ENCODE data around the gene RNASEH2C. TPM values are rescaled to one million over a fixed set of nuclear protein-coding genes. Genes with fewer than 3 reads are reported as not detected.
"Not testable (repeated sequence)": the region's sequence is repeated elsewhere in the genome, so short reads cannot be mapped to it uniquely, and the experiment has no call there.

The RNASEH2C gene
- total and polyA plus RNA-seq, 5 donors = 68.1 to 158 (median 80.3) TPM

DNA sequence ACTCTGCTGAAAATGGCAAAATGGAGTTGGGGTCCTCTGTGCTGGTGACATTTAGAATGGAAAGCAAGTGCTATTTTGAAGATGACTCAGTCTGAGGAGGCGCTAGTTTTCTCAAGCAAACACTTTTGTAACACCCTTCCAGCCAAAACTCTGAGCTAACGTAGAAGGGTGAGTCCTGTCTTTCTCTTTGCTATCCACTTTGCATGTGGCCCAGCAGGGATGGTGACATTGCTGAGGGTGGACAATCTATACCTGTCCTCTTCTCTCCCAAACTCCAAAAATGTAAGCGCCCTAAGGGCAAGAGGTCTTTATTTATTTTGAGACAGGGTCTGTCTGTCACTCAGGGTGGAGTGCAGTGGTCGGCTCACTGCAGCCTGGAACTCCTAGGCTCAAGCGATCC is 12.1 kb downstream of the RNASEH2C start:
- Histone ChIP-seq H3K27ac (ENCODE audit: low read length) (no peak overlapping the region), H3K4me3 (ENCODE audit: low read length) (no peak overlapping the region), H3K4me1 (ENCODE audit: control insufficient read depth, insufficient read depth, low read length) (peaks cover 4% of the 10 kb centered on the region), H3K27me3 (ENCODE audit: control insufficient read depth, insufficient read depth) (no peaks in the 10 kb centered on the region), H3K9me3 (ENCODE audit: control insufficient read depth, low read length) (no peaks in the 10 kb centered on the region)
- ATAC-seq (no peak), DNase-seq (no peak)
- 80% methylated on average over 5 of the region's 5 CpGs for WGBS
- intact Hi-C loops (cut with DNase I) = loop anchor here in 2 of 4 donors (5.0 to 10.0 kb wide), 2 partner anchors 276 to 279 kb away; no protein-coding TSS in a partner anchor

DNA sequence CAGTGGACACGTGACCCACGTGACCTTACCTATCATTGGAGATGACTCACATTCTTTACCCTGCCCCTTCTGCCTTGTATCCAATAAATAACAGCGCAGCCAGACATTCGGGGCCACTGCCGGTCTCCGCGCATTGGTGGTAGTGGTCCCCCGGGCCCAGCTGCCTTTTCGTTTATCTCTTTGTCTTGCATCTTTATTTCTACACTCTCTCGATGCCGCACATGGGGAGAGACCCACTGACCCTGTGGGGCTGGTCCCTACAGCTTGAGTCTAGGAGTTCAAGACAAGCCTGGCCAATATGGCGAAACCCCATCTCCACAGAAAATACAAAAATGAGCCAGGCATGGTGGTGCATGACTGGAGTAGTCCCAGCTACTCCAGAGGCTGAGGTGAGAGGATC is 13.6 kb downstream of the RNASEH2C start:
- H3K27me3 ChIP-seq (ENCODE audit: control insufficient read depth, insufficient read depth); ATAC-seq; DNase-seq; H3K9me3 ChIP-seq (ENCODE audit: control insufficient read depth, low read length); H3K4me3 ChIP-seq (ENCODE audit: low read length); H3K4me1 ChIP-seq (ENCODE audit: control insufficient read depth, insufficient read depth, low read length); H3K27ac ChIP-seq (ENCODE audit: low read length): not testable (repeated sequence)
- WGBS = 80% methylated on average over 10 of the region's 12 CpGs
- intact Hi-C loops (cut with DNase I) = loop anchor here in 2 of 4 donors (2.0 to 10.0 kb wide), 3 partner anchors 112 to 280 kb away; no protein-coding TSS in a partner anchor

DNA sequence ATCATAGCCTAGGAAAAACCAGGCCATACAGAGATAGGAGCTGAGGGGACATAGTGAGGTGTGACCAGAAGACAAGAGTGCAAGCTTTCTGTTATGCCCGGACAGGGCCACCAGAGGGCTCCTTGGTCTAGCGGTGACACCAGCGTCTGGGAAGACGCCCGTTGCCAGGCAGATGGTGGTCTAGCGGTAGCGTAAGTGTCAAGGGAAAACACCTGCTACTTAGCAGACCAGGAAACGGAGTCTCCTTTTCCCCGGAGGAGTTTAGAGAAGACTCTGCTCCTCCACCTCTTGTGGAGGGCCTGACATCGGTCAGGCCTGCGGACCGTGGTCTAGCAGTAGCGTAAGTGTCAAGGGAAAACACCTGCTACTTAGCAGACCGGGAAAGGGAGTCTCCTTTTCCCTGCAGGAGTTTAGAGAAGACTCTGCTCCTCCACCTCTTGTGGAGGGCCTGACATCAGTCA is 14.3 kb downstream of the RNASEH2C start:
- WGBS = 10% methylated on average over 14 of the region's 14 CpGs

DNA sequence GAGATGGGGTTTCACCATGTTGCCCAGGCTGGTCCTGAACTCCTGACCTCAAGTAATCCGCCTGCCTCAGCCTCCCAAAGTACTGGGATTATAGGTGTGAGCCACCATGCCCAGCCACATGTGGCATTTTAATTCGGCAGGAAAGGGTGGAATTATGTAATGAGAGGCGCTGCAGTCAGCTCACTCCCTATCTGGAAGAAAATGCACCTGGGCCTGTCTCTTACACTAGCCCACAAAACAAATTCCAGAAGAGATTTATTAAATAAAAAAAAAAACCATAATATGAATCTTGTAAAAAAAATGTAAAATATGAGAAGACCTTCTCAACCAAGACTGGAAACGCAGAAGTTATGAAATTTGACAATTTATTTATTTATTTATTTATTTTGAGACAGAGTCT is 16.8 kb downstream of the RNASEH2C start:
- 69% methylated on average over 4 of the region's 4 CpGs for WGBS
- H3K4me3 ChIP-seq (ENCODE audit: low read length) = no peak overlapping the region
- no peak for ATAC-seq

More for the DNA sequence above, 14.3 kb downstream of the RNASEH2C start:
- intact Hi-C loops (cut with DNase I) = loop anchor here in 2 of 4 donors (2.0 to 10.0 kb wide), 3 partner anchors 112 to 281 kb away; no protein-coding TSS in a partner anchor
- peak; percentile 77 to 92 (median 88) for DNase-seq
- H3K9me3 ChIP-seq (ENCODE audit: control insufficient read depth, low read length); H3K27ac ChIP-seq (ENCODE audit: low read length); H3K4me1 ChIP-seq (ENCODE audit: control insufficient read depth, insufficient read depth, low read length); ATAC-seq; H3K27me3 ChIP-seq (ENCODE audit: control insufficient read depth, insufficient read depth); H3K4me3 ChIP-seq (ENCODE audit: low read length): not testable (repeated sequence)

DNA sequence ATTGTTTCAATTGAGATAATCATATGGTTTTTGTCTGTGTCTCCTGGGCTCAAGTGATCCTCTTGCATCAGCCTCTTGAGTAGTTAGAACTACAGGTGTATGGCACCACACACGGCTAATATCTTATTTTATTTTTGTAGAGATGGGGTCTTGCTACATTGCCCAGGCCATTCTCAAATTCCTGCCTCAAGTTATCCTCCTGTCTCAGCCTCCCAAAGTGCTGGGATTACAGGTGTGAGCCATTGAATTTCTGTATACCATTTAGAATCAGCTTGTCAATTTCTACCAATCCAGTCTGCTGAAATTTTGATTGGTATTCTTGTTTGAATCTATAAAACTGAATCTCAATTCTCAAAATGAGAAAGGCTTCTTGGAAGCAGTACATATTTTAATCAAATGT is 18.9 kb downstream of the RNASEH2C start:
- Histone ChIP-seq H3K9me3 (ENCODE audit: control insufficient read depth, low read length) (no peaks in the 10 kb centered on the region), H3K4me3 (ENCODE audit: low read length) (no peak overlapping the region), H3K27me3 (ENCODE audit: control insufficient read depth, insufficient read depth) (no peaks in the 10 kb centered on the region), H3K4me1 (ENCODE audit: control insufficient read depth, insufficient read depth, low read length) (no peaks in the 10 kb centered on the region), H3K27ac (ENCODE audit: low read length) (no peak overlapping the region)
- intact Hi-C loops (cut with DNase I) = loop anchor here in 1 of 4 donors (10.0 kb wide), 1 partner anchor 283 kb away; no protein-coding TSS in a partner anchor
- WGBS = 74% methylated on average over 1 of the region's 1 CpG
- DNase-seq (no peak), ATAC-seq (no peak)

More for the DNA sequence above, 16.8 kb downstream of the RNASEH2C start:
- Histone ChIP-seq H3K27me3 (ENCODE audit: control insufficient read depth, insufficient read depth) (no peaks in the 10 kb centered on the region), H3K4me1 (ENCODE audit: control insufficient read depth, insufficient read depth, low read length) (no peaks in the 10 kb centered on the region), H3K9me3 (ENCODE audit: control insufficient read depth, low read length) (no peaks in the 10 kb centered on the region), H3K27ac (ENCODE audit: low read length) (no peak overlapping the region)
- intact Hi-C loops (cut with DNase I) = loop anchor here in 1 of 4 donors (10.0 kb wide), 1 partner anchor 281 kb away; no protein-coding TSS in a partner anchor
- DNase-seq = no peak

DNA sequence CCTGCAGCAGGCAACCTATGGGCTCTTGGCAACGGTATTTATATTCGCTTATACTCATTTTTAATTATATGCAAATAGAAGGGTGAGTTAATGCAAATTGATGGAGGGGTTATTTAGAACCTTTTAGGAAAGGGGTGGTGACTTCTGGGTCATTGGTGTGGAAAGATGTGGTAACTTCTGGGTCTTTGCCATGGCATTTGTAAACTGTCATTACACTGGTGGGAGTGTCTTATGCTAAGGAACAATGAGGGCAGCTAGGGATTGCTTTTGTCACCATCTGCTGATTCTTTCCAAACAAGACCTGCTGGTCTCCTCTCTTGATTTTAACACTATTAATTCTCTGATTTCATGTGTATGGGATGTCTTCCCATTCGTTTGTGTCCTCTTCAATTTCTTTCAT is 20.2 kb downstream of the RNASEH2C start:
- no peak for DNase-seq
- Histone ChIP-seq H3K27ac (ENCODE audit: low read length) (no peak overlapping the region), H3K9me3 (ENCODE audit: control insufficient read depth, low read length) (no peaks in the 10 kb centered on the region), H3K4me1 (ENCODE audit: control insufficient read depth, insufficient read depth, low read length) (no peaks in the 10 kb centered on the region), H3K27me3 (ENCODE audit: control insufficient read depth, insufficient read depth) (no peaks in the 10 kb centered on the region), H3K4me3 (ENCODE audit: low read length) (no peak overlapping the region)
- intact Hi-C loops (cut with DNase I) = loop anchor here in 1 of 4 donors (10.0 kb wide), 1 partner anchor 284 kb away; no protein-coding TSS in a partner anchor
- no peak for ATAC-seq
- WGBS = 79% methylated on average over 3 of the region's 3 CpGs

DNA sequence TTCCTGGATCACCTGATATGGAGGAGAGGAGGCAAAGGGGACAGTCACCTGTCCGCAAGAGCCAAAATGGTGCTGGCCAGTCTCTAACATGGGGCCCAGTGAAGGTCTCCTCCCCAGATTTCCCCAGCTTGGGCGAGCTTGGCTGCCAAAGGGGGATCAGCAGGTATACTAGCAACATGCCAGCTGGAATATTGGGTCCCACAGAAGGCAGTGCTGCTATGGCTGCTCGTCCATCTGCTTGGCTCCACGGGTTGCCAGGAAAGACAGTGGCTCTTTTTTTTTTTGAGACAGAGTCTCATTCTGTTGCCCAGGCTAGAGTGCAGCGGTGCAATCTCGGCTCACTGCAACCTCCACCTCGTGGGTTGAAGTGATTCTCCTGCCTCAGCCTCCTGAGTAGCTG is 21.3 kb downstream of the RNASEH2C start:
- Histone ChIP-seq H3K4me3 (ENCODE audit: low read length) (no peak overlapping the region), H3K27ac (ENCODE audit: low read length) (no peak overlapping the region), H3K27me3 (ENCODE audit: control insufficient read depth, insufficient read depth) (no peaks in the 10 kb centered on the region), H3K4me1 (ENCODE audit: control insufficient read depth, insufficient read depth, low read length) (no peaks in the 10 kb centered on the region), H3K9me3 (ENCODE audit: control insufficient read depth, low read length) (no peaks in the 10 kb centered on the region)
- DNase-seq = no peak
- WGBS = 77% methylated on average over 7 of the region's 7 CpGs
- no peak for ATAC-seq
- intact Hi-C loops (cut with DNase I) = no loop called here

DNA sequence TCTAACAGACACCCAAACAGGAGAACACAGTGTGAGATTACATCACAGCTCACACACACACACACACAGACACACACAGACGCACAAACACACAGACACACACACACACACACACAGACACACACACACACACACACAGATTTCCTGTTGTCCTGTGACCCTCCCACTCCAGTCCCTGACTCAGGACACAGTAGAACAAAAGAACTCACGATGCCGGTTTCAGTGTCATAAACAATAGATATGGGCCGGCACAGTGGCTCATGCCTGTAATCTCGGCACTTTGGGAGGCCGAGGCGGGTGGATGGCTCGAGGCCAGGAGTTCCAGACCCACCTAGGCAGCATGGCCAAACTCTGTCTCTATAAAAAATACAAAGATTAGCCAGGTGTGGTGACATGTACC is 22.4 kb downstream of the RNASEH2C start:
- intact Hi-C loops (cut with DNase I) = no loop called here
- DNase-seq (no peak), ATAC-seq (peak in 1 of 2 donors; percentile 72)
- Histone ChIP-seq H3K4me1 (ENCODE audit: control insufficient read depth, insufficient read depth, low read length) (peaks cover 3% of the 10 kb centered on the region), H3K9me3 (ENCODE audit: control insufficient read depth, low read length) (no peaks in the 10 kb centered on the region), H3K4me3 (ENCODE audit: low read length) (no peak overlapping the region), H3K27ac (ENCODE audit: low read length) (no peak overlapping the region), H3K27me3 (ENCODE audit: control insufficient read depth, insufficient read depth) (no peaks in the 10 kb centered on the region)
- WGBS = 45% methylated on average over 8 of the region's 8 CpGs

DNA sequence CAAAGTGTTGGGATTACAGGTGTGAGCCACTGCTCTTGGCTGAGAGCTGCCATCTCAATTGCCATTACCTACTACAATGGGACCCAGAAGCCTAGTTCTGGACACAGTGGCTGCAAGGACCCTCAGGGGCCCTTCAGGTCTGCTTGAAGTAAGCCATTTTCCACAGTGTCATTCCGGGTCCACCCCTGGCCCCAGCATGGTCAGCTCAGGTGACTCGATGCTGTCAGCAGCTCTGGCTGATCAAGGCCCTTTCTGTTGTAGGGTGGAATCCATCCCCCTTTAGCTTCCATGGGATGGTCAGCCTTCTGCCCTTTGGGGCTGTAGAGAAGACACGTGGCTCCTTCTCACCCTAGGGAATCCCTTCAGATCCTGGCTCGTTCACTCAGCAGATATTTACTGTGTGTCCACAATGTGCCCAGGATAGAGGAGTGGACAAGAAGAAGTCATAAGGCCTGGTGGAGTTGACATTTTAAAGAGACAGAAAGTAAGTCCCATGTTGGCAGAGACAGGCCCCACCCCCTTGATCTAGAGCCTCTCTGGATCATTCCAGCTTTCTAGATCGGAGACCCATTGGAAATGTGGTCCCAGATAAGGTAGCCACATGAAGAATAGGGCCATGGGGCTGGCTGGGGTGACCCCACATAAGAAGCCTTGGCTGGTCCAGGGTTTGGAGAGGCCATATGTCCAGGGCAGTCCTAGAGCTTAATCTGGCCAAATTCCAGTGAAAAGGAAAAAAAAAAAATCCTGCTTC is 23.6 kb downstream of the RNASEH2C start:
- WGBS = 83% methylated on average over 5 of the region's 5 CpGs
- DNase-seq (no peak), ATAC-seq (no peak)
- Histone ChIP-seq H3K4me1 (ENCODE audit: control insufficient read depth, insufficient read depth, low read length) (peaks cover 3% of the 10 kb centered on the region), H3K27me3 (ENCODE audit: control insufficient read depth, insufficient read depth) (no peaks in the 10 kb centered on the region), H3K4me3 (ENCODE audit: low read length) (no peak overlapping the region), H3K9me3 (ENCODE audit: control insufficient read depth, low read length) (no peaks in the 10 kb centered on the region), H3K27ac (ENCODE audit: low read length) (no peak overlapping the region)
- intact Hi-C loops (cut with DNase I) = no loop called here

DNA sequence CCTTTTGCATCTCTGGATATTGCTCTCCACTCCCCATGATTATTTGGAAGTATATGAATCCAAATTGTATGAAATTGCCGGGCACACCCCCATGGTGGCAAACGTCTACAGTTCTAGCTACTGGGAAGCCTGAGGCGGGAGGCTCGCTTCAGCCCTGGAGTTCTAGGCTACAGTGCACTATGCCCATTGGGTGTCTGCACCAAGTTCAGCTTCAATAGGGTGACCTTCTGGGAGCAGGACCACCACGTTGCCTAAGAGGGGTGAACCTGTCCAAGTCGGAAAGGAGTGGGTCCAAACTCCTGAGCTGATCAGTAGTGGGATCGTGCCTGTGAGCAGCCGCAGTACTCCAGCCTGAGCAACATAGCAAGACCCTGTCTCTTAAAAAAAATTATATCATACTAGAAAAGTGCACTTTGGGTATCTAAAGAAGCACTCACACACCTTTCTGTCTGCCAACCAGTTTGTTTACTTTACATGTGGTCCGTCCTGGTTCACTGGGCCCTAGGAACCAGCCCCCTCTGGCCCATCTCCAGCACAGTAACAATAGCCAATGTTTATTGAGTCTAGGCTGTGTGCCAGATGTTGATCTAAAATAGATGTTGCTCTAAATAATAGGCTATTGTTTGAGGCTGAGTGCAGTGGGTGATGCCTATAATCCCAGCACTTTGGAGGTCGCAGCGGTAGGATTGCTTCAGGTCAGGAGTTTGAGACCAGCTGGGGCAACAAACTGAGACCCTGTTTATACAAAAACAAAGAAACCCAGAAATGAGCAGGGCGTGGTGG is 24.9 kb downstream of the RNASEH2C start:
- intact Hi-C loops (cut with DNase I) = no loop called here
- Histone ChIP-seq H3K27ac (ENCODE audit: low read length) (peak overlapping the region; percentile 49), H3K4me1 (ENCODE audit: control insufficient read depth, insufficient read depth, low read length) (peaks cover 3% of the 10 kb centered on the region), H3K9me3 (ENCODE audit: control insufficient read depth, low read length) (no peaks in the 10 kb centered on the region), H3K4me3 (ENCODE audit: low read length) (no peak overlapping the region), H3K27me3 (ENCODE audit: control insufficient read depth, insufficient read depth) (no peaks in the 10 kb centered on the region)
- ATAC-seq = peak; percentile 34 to 50
- peak in 1 of 3 donors; percentile 72 for DNase-seq
- WGBS = 70% methylated on average over 12 of the region's 12 CpGs

DNA sequence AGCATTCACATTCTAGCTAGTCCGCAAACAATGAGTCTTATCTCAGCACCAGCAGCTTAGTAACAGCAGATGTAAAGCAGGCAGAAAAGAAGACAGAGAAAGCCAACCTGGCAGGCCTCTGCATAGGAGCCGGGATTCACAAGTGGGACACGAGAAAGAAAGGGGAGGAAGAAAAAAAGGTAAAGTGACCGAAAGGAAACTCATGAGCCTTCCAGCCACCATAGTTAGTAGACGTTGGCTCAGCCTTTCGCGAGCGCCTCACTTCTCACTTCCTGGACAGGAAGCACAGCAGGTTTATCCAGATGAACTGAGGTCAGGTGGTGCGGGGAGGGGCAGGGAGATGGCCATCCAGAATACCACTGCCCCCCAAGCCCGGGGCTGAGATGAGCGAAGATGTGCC is 28.2 kb downstream of the RNASEH2C start:
- no peak overlapping the region for H3K27ac ChIP-seq (ENCODE audit: low read length)
- H3K27me3 ChIP-seq (ENCODE audit: control insufficient read depth, insufficient read depth) = no peaks in the 10 kb centered on the region

More for the DNA sequence above, 28.2 kb downstream of the RNASEH2C start:
- ATAC-seq = peak in 1 of 2 donors; percentile 66
- no peak overlapping the region for H3K4me3 ChIP-seq (ENCODE audit: low read length)
- 52% methylated on average over 11 of the region's 11 CpGs for WGBS
- DNase-seq = no peak
- intact Hi-C loops (cut with DNase I) = no loop called here
- no peaks in the 10 kb centered on the region for H3K9me3 ChIP-seq (ENCODE audit: control insufficient read depth, low read length)
- peaks cover 3% of the 10 kb centered on the region for H3K4me1 ChIP-seq (ENCODE audit: control insufficient read depth, insufficient read depth, low read length)
